VCaP (cell line): Measurements from ENCODE around the gene TMEM63A.

Experiments
- H3K27ac ChIP-seq: fragments of 450-650 bp; 2 replicates; pipeline ENCODE4 v1.5.1; 2017
- TF ChIP-seq, protein P1 (sequence below): fragments of 450-650 bp; conservative IDR thresholded peaks from 2 replicates; pipeline ENCODE4 v1.5.1; 2017; ENCODE audit warnings: mild to moderate bottlenecking, moderate library complexity

TMEM63A gene

DNA sequence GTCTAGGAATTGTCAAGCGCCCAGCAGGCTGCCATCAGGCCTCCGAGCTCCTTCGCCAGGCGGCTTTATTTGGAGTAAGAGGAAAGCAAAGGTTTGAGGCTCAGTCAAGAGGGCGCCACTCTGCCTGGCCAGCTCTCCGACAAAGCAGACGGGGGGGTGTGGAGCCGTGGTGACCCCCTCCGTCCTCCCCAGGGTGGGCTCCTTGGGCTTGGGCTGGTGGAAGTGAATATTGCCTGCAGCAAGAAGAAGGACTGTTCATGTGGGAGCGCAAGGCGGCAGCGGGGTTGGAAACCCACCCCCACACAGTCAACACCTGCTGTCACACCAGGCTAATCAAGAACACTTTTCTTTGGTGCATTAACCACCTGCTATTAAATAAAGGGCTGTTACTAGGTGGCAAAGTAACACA, 57.6 kb downstream of the TMEM63A start:
- H3K27ac ChIP-seq, result peak overlapping the region; percentile 40; the same call in 1 of the 2 replicates
- TF ChIP-seq, protein P1, sequence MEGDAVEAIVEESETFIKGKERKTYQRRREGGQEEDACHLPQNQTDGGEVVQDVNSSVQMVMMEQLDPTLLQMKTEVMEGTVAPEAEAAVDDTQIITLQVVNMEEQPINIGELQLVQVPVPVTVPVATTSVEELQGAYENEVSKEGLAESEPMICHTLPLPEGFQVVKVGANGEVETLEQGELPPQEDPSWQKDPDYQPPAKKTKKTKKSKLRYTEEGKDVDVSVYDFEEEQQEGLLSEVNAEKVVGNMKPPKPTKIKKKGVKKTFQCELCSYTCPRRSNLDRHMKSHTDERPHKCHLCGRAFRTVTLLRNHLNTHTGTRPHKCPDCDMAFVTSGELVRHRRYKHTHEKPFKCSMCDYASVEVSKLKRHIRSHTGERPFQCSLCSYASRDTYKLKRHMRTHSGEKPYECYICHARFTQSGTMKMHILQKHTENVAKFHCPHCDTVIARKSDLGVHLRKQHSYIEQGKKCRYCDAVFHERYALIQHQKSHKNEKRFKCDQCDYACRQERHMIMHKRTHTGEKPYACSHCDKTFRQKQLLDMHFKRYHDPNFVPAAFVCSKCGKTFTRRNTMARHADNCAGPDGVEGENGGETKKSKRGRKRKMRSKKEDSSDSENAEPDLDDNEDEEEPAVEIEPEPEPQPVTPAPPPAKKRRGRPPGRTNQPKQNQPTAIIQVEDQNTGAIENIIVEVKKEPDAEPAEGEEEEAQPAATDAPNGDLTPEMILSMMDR, result no peak

DNA sequence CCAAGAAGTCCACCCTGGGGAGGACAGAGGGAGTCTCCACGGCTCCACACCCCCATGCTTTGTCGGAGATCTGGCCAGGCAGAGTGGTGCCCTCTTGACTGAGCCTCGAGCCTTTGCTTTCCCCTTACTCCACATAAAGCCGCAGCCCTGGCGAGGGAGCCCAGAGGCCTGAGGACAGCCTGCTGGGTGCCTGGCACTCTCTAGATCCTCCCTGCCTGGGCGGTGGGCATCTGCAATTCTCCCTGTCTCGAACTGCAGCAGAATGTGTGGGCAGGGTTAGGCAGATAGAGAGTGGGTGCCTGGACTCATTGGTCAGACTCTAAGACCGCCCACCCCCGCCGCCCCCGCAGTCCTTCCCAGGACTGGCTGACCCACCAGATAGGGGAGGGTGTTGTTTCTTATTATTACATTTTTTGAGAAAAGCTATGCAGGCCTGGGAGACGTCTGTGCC, 58.3 kb downstream of the TMEM63A start:
- TF ChIP-seq, protein P1, result no peak
- H3K27ac ChIP-seq, result peak overlapping the region; percentile 40; the same call in 1 of the 2 replicates

DNA sequence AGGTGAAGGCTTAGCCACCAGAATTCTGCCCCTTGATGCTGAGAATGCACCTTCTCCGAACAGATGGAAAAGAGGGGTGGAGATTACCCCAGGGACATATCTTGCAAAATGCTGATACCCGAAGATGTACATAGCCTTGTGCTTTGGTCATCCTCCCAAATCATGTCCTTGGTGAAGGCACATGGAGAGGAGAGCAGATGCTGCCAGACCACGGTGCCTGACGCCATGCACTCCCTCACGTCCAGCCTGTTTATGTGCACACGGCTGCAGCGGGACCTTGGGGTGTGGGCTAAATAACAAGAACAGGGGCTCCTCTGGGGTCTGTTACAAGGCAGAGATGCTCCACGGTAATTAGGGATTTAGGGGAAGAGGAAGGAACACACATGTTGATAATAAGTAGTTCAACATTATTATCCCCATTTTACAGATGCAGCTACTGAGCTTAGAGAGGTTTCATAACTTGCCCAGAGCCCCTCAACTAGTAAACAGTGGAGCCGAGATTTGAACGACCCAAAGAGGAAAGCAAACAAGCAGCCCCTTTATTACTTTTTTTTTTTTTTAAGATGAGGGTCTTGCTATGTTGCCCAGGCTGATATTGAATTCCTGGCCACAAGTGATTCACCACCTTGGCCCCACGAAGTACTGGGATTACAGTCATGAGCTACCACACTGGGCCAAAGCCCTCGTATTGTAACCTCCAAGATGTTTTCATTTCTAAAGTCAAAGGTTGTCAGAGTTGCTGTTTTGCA, 59.4 kb downstream of the TMEM63A start:
- TF ChIP-seq, protein P1, result no peak
- peak overlapping the region; percentile 72; the same call in 1 of the 2 replicates for H3K27ac ChIP-seq

DNA sequence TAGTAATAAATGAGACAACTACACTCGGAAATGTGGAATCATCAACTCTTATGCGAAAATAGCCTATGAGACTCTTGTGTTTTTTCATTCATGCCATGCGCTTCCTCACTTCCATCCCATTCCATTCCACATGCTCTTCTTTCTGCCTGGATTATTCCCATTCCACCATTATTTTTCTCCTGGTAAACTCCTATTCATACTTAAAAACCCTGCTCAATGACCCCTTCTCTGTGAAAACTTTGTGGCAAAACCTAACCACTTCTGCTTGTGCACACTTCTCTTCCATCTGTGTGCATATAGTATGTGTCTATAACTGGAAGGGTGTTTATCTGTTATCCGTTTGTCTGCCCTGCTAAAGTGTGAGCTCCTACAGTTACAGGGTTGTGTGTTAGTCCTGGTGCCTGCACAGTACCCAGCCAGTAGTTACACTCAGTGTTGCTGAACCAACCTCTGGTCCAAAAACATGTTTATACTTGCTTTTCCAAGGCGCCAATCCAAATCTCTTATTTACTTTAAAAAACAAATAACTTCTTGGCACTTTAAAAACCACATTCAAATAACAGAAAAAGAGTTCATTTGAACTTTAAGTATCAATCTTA, 61.6 kb downstream of the TMEM63A start:
- TF ChIP-seq, protein P1, result no peak
- H3K27ac ChIP-seq, result peak overlapping the region; percentile 72

DNA sequence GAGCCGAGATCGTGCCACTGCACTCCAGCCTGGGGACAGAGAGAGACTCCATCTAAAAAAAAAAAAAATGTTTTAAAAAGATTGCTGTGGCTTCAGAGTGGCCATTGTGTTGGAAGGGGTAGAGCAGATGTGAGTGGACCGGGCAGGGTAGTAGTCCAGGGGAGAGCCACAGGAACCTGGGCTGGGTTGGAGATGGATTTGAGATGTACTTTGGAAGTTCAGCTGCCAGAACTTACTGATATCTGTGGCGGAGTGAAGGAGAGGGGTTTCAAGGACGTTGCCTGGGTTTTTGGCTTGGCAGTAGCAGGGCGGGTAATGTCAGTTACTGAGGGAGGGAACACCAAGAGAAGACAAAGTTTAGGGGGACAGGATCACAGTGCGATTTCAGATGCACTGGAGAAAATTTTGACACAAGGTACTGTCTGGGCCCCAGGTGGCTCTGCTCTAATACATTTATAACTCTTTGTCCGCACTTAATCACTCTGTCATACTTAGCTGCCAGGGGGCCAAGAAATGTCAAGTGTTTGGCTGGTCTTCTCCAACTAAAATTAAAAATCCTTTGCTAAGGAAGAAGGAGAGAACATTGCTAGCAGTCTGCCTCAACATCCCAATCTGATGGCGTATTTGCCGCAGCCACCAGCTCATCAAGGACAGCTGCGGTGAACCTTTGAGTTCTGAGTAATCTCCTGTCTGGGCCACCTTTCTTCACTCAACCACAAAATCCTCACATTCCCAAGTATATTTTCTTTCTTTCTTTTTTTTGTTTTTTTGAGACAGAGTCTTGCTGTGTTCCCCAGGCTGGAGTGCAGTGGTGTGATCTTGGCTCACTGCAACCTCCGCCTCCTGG, 62.6 kb downstream of the TMEM63A start:
- peak overlapping the region; percentile 72 for H3K27ac ChIP-seq
- TF ChIP-seq, protein P1, result no peak

DNA sequence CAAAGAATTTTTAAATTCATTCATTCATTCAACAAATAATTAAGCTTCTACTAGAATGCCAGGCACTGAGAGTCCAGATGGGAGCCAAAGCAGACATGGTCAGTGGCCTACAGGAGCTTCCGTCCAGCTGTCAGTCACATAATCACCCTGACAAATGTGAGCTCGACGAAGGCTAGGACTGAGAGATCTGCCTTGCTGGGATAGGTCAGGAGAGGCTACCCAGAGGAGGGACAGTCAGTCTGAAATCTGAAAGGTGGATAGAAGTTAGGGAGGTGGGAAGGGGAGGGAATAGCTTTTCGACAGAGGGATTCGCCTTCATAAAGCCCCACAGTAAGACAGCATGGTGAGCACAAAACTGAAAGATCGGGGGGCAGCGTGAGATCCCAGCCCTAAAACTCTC, 64.0 kb downstream of the TMEM63A start:
- H3K27ac ChIP-seq, result no peak overlapping the region
- TF ChIP-seq, protein P1, result no peak

DNA sequence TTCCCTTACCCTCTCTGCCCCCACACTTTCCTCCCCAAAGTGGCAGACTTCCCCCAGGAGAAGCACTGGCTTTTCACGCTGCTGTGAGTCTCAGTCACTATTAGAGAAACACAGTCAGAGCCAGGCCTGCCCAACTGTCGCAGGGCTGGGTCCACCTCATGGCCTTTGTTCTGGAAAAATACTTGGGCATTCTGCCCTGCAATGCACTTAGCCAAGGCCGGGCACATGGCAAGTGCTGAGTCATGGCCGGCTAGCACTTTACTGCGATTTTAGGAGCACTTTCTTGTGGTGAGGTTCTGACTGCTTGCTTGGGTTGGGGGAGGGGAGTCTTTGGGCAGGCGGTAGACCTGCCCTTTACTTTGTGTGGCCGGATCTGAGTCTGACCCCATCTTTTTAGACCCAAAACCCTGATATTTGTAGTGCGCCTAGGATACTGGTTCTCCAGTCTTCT, 64.5 kb downstream of the TMEM63A start:
- TF ChIP-seq, protein P1, result no peak
- H3K27ac ChIP-seq, result peak overlapping the region; percentile 43; the same call in 1 of the 2 replicates
